Smooth muscle cell (in vitro differentiated cells): Measurements from ENCODE around the gene USP47. TPM values are rescaled to one million over a fixed set of nuclear protein-coding genes. Genes with fewer than 3 reads are reported as not detected.

Experiments used
- DNase-seq: peaks from one replicate; lab custom pipeline; 2025; ENCODE audit not compliant: unreplicated experiment; lab: John Stamatoyannopoulos, UW
- H2AFZ ChIP-seq: fragments of 200-600 bp; sonication (generic); 2 replicates; pipeline ENCODE4 v1.6.0; 2016; ENCODE audit warnings: antibody characterized with exemption, low read depth, mild to moderate bottlenecking
- H3F3A ChIP-seq: fragments of 200-600 bp; sonication (generic); 2 replicates; pipeline ENCODE4 v1.6.0; 2017; ENCODE audit warnings: antibody characterized with exemption, low read depth
- H3K27ac ChIP-seq: fragments of 200-600 bp; sonication (generic); 2 replicates; pipeline ENCODE4 v1.5.1; 2016; ENCODE audit warnings: low read depth, mild to moderate bottlenecking
- H3K27me3 ChIP-seq: fragments of 200-600 bp; sonication (generic); 2 replicates; pipeline ENCODE4 v1.6.1; 2016; ENCODE audit warnings: low read depth, mild to moderate bottlenecking
- H3K36me3 ChIP-seq: fragments of 200-600 bp; sonication (generic); 2 replicates; pipeline ENCODE4 v1.5.1; 2016; ENCODE audit warnings: low read depth
- H3K4me1 ChIP-seq: fragments of 200-600 bp; sonication (generic); 2 replicates; pipeline ENCODE4 v1.5.1; 2016; ENCODE audit warnings: low read depth
- H3K4me2 ChIP-seq: fragments of 200-600 bp; sonication (generic); 2 replicates; pipeline ENCODE4 v1.6.0; 2016; ENCODE audit warnings: mild to moderate bottlenecking
- H3K4me3 ChIP-seq: fragments of 200-600 bp; sonication (generic); 2 replicates; pipeline ENCODE4 v1.5.1; 2016; ENCODE audit warnings: mild to moderate bottlenecking
- H3K79me2 ChIP-seq: fragments of 200-600 bp; sonication (generic); 2 replicates; pipeline ENCODE4 v1.6.0; 2016; ENCODE audit warnings: low read depth, mild to moderate bottlenecking
- H3K9ac ChIP-seq: fragments of 200-600 bp; sonication (generic); 2 replicates; pipeline ENCODE4 v1.6.0; 2016; ENCODE audit warnings: low read depth
- H3K9me3 ChIP-seq: fragments of 200-600 bp; sonication (generic); replicated peaks from 2 replicates; pipeline ENCODE4 v1.5.1; 2016; ENCODE audit warnings: low read depth
- H4K20me1 ChIP-seq: fragments of 200-600 bp; sonication (generic); 2 replicates; pipeline ENCODE4 v1.6.0; 2016; ENCODE audit warnings: low read depth
- WGBS: methylation state at CpG from one replicate; pipeline ENCODE4 v1.1.7; 2016; ENCODE audit warnings: low lambda C conversion rate; 5-methylcytosine and 5-hydroxymethylcytosine counted together
- polyA plus RNA-seq: library from polyadenylated mRNA; unstranded; fragments of >200 nt; fragmentation: Nextera tagmentation; extraction: Ambion mirVana; gene quantifications from 2 replicates; pipeline ENCODE4 v1.2.1, GENCODE V29; 2016
- total RNA-seq: library from RNA; depleted of rRNA; stranded (reverse); fragments of >200 nt; gene quantifications from 2 replicates; pipeline ENCODE4 v1.2.3, GENCODE V29; 2014
- TF ChIP-seq, protein P1 (sequence below): fragments of 200-600 bp; sonication (generic); IDR thresholded peaks from 2 replicates; pipeline ENCODE4 v1.5.1; 2017; ENCODE audit warnings: borderline replicate concordance, mild to moderate bottlenecking, antibody characterized with exemption; ENCODE audit not compliant: insufficient read depth, poor library complexity, severe bottlenecking

The USP47 gene
- total and polyA plus RNA-seq, 2 experiments from 2014 or later = 38.0 to 75.3 TPM

- peak overlapping the region; percentile 91 for H3K4me3 ChIP-seq
- peaks cover 7% of the 10 kb centered on the region for H3F3A ChIP-seq
- no peaks in the 10 kb centered on the region for H3K27me3 ChIP-seq
- H3K79me2 ChIP-seq = peaks cover 35% of the 10 kb centered on the region
- H3K9me3 ChIP-seq = no peaks in the 10 kb centered on the region
- no peaks in the 10 kb centered on the region for H3K36me3 ChIP-seq
- peaks cover 37% of the 10 kb centered on the region for H3K4me1 ChIP-seq
- no peak for DNase-seq
- peak overlapping the region; percentile 99 for H2AFZ ChIP-seq
- H3K9ac ChIP-seq = peak overlapping the region; percentile 99
- TF ChIP-seq, protein P1, sequence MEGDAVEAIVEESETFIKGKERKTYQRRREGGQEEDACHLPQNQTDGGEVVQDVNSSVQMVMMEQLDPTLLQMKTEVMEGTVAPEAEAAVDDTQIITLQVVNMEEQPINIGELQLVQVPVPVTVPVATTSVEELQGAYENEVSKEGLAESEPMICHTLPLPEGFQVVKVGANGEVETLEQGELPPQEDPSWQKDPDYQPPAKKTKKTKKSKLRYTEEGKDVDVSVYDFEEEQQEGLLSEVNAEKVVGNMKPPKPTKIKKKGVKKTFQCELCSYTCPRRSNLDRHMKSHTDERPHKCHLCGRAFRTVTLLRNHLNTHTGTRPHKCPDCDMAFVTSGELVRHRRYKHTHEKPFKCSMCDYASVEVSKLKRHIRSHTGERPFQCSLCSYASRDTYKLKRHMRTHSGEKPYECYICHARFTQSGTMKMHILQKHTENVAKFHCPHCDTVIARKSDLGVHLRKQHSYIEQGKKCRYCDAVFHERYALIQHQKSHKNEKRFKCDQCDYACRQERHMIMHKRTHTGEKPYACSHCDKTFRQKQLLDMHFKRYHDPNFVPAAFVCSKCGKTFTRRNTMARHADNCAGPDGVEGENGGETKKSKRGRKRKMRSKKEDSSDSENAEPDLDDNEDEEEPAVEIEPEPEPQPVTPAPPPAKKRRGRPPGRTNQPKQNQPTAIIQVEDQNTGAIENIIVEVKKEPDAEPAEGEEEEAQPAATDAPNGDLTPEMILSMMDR = no peak
- under 1% methylated on average over 21 of the region's 21 CpGs for WGBS
- peak overlapping the region; percentile 88 for H3K4me2 ChIP-seq
- peaks cover 35% of the 10 kb centered on the region for H4K20me1 ChIP-seq
- peak overlapping the region; percentile 99 for H3K27ac ChIP-seq
These were observed 553 bp upstream of the USP47 start for GRCh38 chr11:11841116-11841722.

- H3K27me3 ChIP-seq = no peaks in the 10 kb centered on the region
- H3K36me3 ChIP-seq = no peaks in the 10 kb centered on the region
- H3K4me1 ChIP-seq = peaks cover 39% of the 10 kb centered on the region
- H3K4me2 ChIP-seq = peak overlapping the region; percentile 88
- WGBS = 2% methylated on average over 18 of the region's 18 CpGs
- peaks cover 48% of the 10 kb centered on the region for H3K79me2 ChIP-seq
- no peaks in the 10 kb centered on the region for H3K9me3 ChIP-seq
- peak overlapping the region; percentile 99 for H3K27ac ChIP-seq
- peak overlapping the region; percentile 99 for H3K9ac ChIP-seq
- peaks cover 7% of the 10 kb centered on the region for H3F3A ChIP-seq
- peak overlapping the region; percentile 91 for H3K4me3 ChIP-seq
- H2AFZ ChIP-seq = peak overlapping the region; percentile 99
- H4K20me1 ChIP-seq = peaks cover 48% of the 10 kb centered on the region
- DNase-seq = no peak
- TF ChIP-seq, protein P1 = no peak
These were observed 743 bp downstream of the USP47 start for GRCh38 chr11:11842421-11843008.

- DNase-seq = no peak
- Histone ChIP-seq H3K27me3 (no peaks in the 10 kb centered on the region), H3K4me2 (peak overlapping the region; percentile 88), H3F3A (peaks cover 7% of the 10 kb centered on the region), H3K79me2 (peaks cover 55% of the 10 kb centered on the region), H3K36me3 (no peaks in the 10 kb centered on the region), H3K4me3 (peak overlapping the region; percentile 91), H3K9ac (peak overlapping the region; percentile 99), H3K27ac (peak overlapping the region; percentile 99), H4K20me1 (peaks cover 55% of the 10 kb centered on the region), H2AFZ (no peak overlapping the region), H3K4me1 (peaks cover 39% of the 10 kb centered on the region), H3K9me3 (no peaks in the 10 kb centered on the region)
- WGBS = 0% methylated on average over 3 of the region's 3 CpGs
- TF ChIP-seq, protein P1 = no peak
These were observed 1.4 kb downstream of the USP47 start for GRCh38 chr11:11843211-11843621.
